ENCODE results near the gene FGR.
A peak's percentile ranks its signal among the peaks of the same experiment; 100 is the strongest.

FGR gene

GRCh38 chr1:27615346-27616192 is 19.4 kb downstream of the FGR start:
- no peak for DNase-seq

- no peak for DNase-seq
Observed at GRCh38 chr1:27614625-27615344, 20.2 kb downstream of the FGR start.

GRCh38 chr1:27614043-27614624 is 20.9 kb downstream of the FGR start:
- no peak for DNase-seq

GRCh38 chr1:27612718-27613117 is 22.3 kb downstream of the FGR start:
- DNase-seq, result no peak

GRCh38 chr1:27611450-27611849 is 23.5 kb downstream of the FGR start:
- no peak for DNase-seq

- DNase-seq, result no peak
Observed at GRCh38 chr1:27609618-27610240, 25.3 kb downstream of the FGR start.

- DNase-seq, result no peak
Observed at GRCh38 chr1:27609210-27609555, 25.8 kb downstream of the FGR start.

GRCh38 chr1:27607239-27607804 is 27.7 kb downstream of the FGR start:
- DNase-seq, result no peak

- DNase-seq, result no peak
Observed at GRCh38 chr1:27606708-27607238, 28.2 kb downstream of the FGR start.

- peak; percentile 56 for DNase-seq
Observed at GRCh38 chr1:27605796-27606707, 28.9 kb downstream of the FGR start.

- no peak for DNase-seq
Observed at GRCh38 chr1:27605300-27605766, 29.7 kb downstream of the FGR start.

- DNase-seq, result no peak
Observed at GRCh38 chr1:27604579-27605299, 30.2 kb downstream of the FGR start.

GRCh38 chr1:27603681-27604578 is 31.1 kb downstream of the FGR start, which contains the start of gene AHDC1:
Gene AHDC1, minus strand, starts transcription at chr1:27604144. Its CDS starts 52,029 bp downstream, at chr1:27552115.
- DNase-seq, result peak; percentile 88

GRCh38 chr1:27603309-27603680 is 31.7 kb downstream of the FGR start:
- DNase-seq, result no peak

GRCh38 chr1:27602462-27603308 is 32.3 kb downstream of the FGR start:
- DNase-seq, result no peak

- no peak for DNase-seq
Observed at GRCh38 chr1:27601771-27602461, 33.1 kb downstream of the FGR start.

GRCh38 chr1:27601321-27601770 is 33.6 kb downstream of the FGR start:
- DNase-seq, result no peak

Data from DMS153 (cell line).